NCI-H1417 treated with DMSO at 0.1 percent for 48 hours (cell line): Measurements from ENCODE around the gene SEMA4G.

Experiments
- DNase-seq: peaks from one replicate; lab custom pipeline; 2025; lab: John Stamatoyannopoulos, UW

SEMA4G gene

GRCh38 chr10:100986952-100987684 is 17.8 kb downstream of the SEMA4G start, which contains the start of the genes MRPL43 and TWNK:
Gene MRPL43 (minus strand): TSS chr10:100987497. CDS start chr10:100987443, 54 bp downstream.
Gene TWNK (plus strand): TSS chr10:100987543. CDS start chr10:100988211, 668 bp downstream.
- DNase-seq: no peak

GRCh38 chr10:100987685-100988049 is 18.4 kb downstream of the SEMA4G start:
- DNase-seq: no peak

- no peak for DNase-seq
These were observed 18.9 kb downstream of the SEMA4G start for GRCh38 chr10:100988166-100988565.

- no peak for DNase-seq
These were observed 19.8 kb downstream of the SEMA4G start for GRCh38 chr10:100989088-100989487.

GRCh38 chr10:100993986-100994708 is 24.8 kb downstream of the SEMA4G start:
- no peak for DNase-seq

- no peak for DNase-seq
These were observed 25.9 kb downstream of the SEMA4G start for GRCh38 chr10:100995181-100995580.

- no peak for DNase-seq
These were observed 27.5 kb downstream of the SEMA4G start for GRCh38 chr10:100996678-100997359.

- DNase-seq: no peak
These were observed 28.3 kb downstream of the SEMA4G start for GRCh38 chr10:100997360-100998182.

- peak; percentile 69 for DNase-seq
These were observed 29.1 kb downstream of the SEMA4G start for GRCh38 chr10:100998183-100998990.

GRCh38 chr10:100998991-100999741 is 29.9 kb downstream of the SEMA4G start:
- DNase-seq: no peak

GRCh38 chr10:100999742-101000126 is 30.4 kb downstream of the SEMA4G start, which contains the start of gene LZTS2:
Gene LZTS2 (plus strand): TSS chr10:100999808. CDS start chr10:101002539, 2,731 bp downstream.
- DNase-seq: no peak

- no peak for DNase-seq
These were observed 31.0 kb downstream of the SEMA4G start for GRCh38 chr10:101000127-101000914.

GRCh38 chr10:101000915-101001658 is 31.8 kb downstream of the SEMA4G start:
- no peak for DNase-seq

GRCh38 chr10:101001659-101002035 is 32.3 kb downstream of the SEMA4G start:
- DNase-seq: no peak

- no peak for DNase-seq
These were observed 33.2 kb downstream of the SEMA4G start for GRCh38 chr10:101002456-101002855.

- no peak for DNase-seq
These were observed 34.4 kb downstream of the SEMA4G start for GRCh38 chr10:101003639-101004206.

GRCh38 chr10:101005361-101005760 is 36.1 kb downstream of the SEMA4G start:
- no peak for DNase-seq

GRCh38 chr10:101005869-101006567 is 36.7 kb downstream of the SEMA4G start:
- DNase-seq: no peak
